ENCODE measurements around the gene PPP1R27. TPM values are rescaled to one million over a fixed set of nuclear protein-coding genes. Genes with fewer than 3 reads are reported as not detected.

The PPP1R27 gene
- polyA plus RNA-seq, 1 donor from 2014 or later, result not detected

- Mint-ChIP-seq H3K36me3 (peaks cover 4% of the 10 kb centered on the region), H3K27ac (peak overlapping the region; percentile 46 to 99 (median 86)), H3K4me1 (peaks cover 10 to 20% (median 14%) of the 10 kb centered on the region in 3 donors), H3K4me3 (peak overlapping the region in 1 of 4 donors; percentile 73), H3K9me3 (no peaks in the 10 kb centered on the region), H3K27me3 (no peaks in the 10 kb centered on the region)
Measured at GRCh38 chr17:81866440-81867169, 31.8 kb upstream of the PPP1R27 start.

- peak overlapping the region; percentile 86 to 99 (median 88) for H3K27ac Mint-ChIP-seq
Measured at GRCh38 chr17:81865733-81866439, 31.0 kb upstream of the PPP1R27 start.

GRCh38 chr17:81865358-81865732 lies 30.5 kb upstream of the PPP1R27 start:
- peaks cover 14 to 20% (median 17%) of the 10 kb centered on the region in 3 donors for H3K4me1 Mint-ChIP-seq
- peaks cover 4% of the 10 kb centered on the region for H3K36me3 Mint-ChIP-seq
- peak overlapping the region in 1 of 4 donors; percentile 73 for H3K4me3 Mint-ChIP-seq
- peak overlapping the region; percentile 86 to 99 (median 88) for H3K27ac Mint-ChIP-seq
- no peaks in the 10 kb centered on the region for H3K9me3 Mint-ChIP-seq
- peaks cover 3% of the 10 kb centered on the region for H3K27me3 Mint-ChIP-seq

More at GRCh38 chr17:81865733-81866439, 31.0 kb upstream of the PPP1R27 start:
- peaks cover 4% of the 10 kb centered on the region for H3K36me3 Mint-ChIP-seq
- no peaks in the 10 kb centered on the region for H3K27me3 Mint-ChIP-seq
- H3K4me3 Mint-ChIP-seq, result peak overlapping the region in 1 of 4 donors; percentile 73
- peaks cover 14 to 20% (median 14%) of the 10 kb centered on the region in 3 donors for H3K4me1 Mint-ChIP-seq
- no peaks in the 10 kb centered on the region for H3K9me3 Mint-ChIP-seq

GRCh38 chr17:81863833-81864768 lies 29.3 kb upstream of the PPP1R27 start:
- Mint-ChIP-seq H3K27ac (peak overlapping the region in 2 of 3 donors; percentile 50 to 99), H3K4me3 (peak overlapping the region in 2 of 4 donors; percentile 48 to 73), H3K36me3 (peaks cover 2% of the 10 kb centered on the region), H3K9me3 (no peaks in the 10 kb centered on the region), H3K4me1 (peaks cover 14 to 23% (median 15%) of the 10 kb centered on the region in 3 donors), H3K27me3 (peaks cover 3% of the 10 kb centered on the region)

GRCh38 chr17:81863123-81863675 lies 28.3 kb upstream of the PPP1R27 start:
- H3K27ac Mint-ChIP-seq, result peak overlapping the region; percentile 9 to 99 (median 87)
- peaks cover 14 to 23% (median 15%) of the 10 kb centered on the region in 3 donors for H3K4me1 Mint-ChIP-seq
- no peaks in the 10 kb centered on the region for H3K9me3 Mint-ChIP-seq

GRCh38 chr17:81860756-81861568 lies 26.1 kb upstream of the PPP1R27 start:
- Mint-ChIP-seq H3K36me3 (peaks cover 2% of the 10 kb centered on the region), H3K27ac (peak overlapping the region; percentile 95 to 99 (median 98)), H3K27me3 (peaks cover 3% of the 10 kb centered on the region), H3K4me1 (peaks cover 10 to 21% (median 15%) of the 10 kb centered on the region in 3 donors), H3K9me3 (no peaks in the 10 kb centered on the region), H3K4me3 (peak overlapping the region; percentile 89 to 96 (median 91))

More at GRCh38 chr17:81863123-81863675, 28.3 kb upstream of the PPP1R27 start:
- Mint-ChIP-seq H3K4me3 (peak overlapping the region in 2 of 4 donors; percentile 26 to 73), H3K36me3 (peaks cover 2% of the 10 kb centered on the region), H3K27me3 (peaks cover 3% of the 10 kb centered on the region)

- Mint-ChIP-seq H3K27ac (peak within 1 kb of the TSS; percentile 95 to 99 (median 98)), H3K4me3 (peak within 1 kb of the TSS; percentile 89 to 97 (median 94)), H3K36me3 (peaks cover 2% of the 10 kb centered on the region), H3K4me1 (peaks cover 8 to 19% (median 15%) of the 10 kb centered on the region in 3 donors), H3K27me3 (peaks cover 3% of the 10 kb centered on the region), H3K9me3 (no peaks in the 10 kb centered on the region)
Measured at GRCh38 chr17:81859906-81860755, 25.3 kb upstream of the PPP1R27 start, which contains the start of gene P4HB. Gene P4HB, minus strand, starts transcription at chr17:81860535. Its CDS starts 64 bp downstream, at chr17:81860471.

GRCh38 chr17:81858967-81859905 lies 24.4 kb upstream of the PPP1R27 start:
- peaks cover 8 to 19% (median 15%) of the 10 kb centered on the region in 3 donors for H3K4me1 Mint-ChIP-seq
- peak overlapping the region; percentile 80 to 97 (median 93) for H3K4me3 Mint-ChIP-seq
- no peaks in the 10 kb centered on the region for H3K9me3 Mint-ChIP-seq
- peak overlapping the region; percentile 27 to 95 (median 83) for H3K27ac Mint-ChIP-seq
- H3K36me3 Mint-ChIP-seq, result peaks cover 2% of the 10 kb centered on the region
- peaks cover 3% of the 10 kb centered on the region for H3K27me3 Mint-ChIP-seq

GRCh38 chr17:81858170-81858966 lies 23.5 kb upstream of the PPP1R27 start:
- Mint-ChIP-seq H3K27ac (peak overlapping the region in 1 of 3 donors; percentile 19), H3K27me3 (peaks cover 3% of the 10 kb centered on the region), H3K4me1 (peaks cover 8 to 16% (median 10%) of the 10 kb centered on the region in 3 donors), H3K4me3 (peak overlapping the region in 3 of 4 donors; percentile 56 to 97 (median 65)), H3K9me3 (no peaks in the 10 kb centered on the region), H3K36me3 (no peaks in the 10 kb centered on the region)

GRCh38 chr17:81854974-81855774 lies 20.3 kb upstream of the PPP1R27 start:
- peak overlapping the region in 1 of 3 donors; percentile 71 for H3K27ac Mint-ChIP-seq
- no peaks in the 10 kb centered on the region for H3K27me3 Mint-ChIP-seq
- H3K4me1 Mint-ChIP-seq, result peaks cover 4 to 9% (median 5%) of the 10 kb centered on the region in 3 donors
- no peaks in the 10 kb centered on the region for H3K9me3 Mint-ChIP-seq
- no peak overlapping the region for H3K4me3 Mint-ChIP-seq
- no peaks in the 10 kb centered on the region for H3K36me3 Mint-ChIP-seq
